ENCODE measurements around the gene SNTG2. TPM values are rescaled to one million over a fixed set of nuclear protein-coding genes. Genes with fewer than 3 reads are reported as not detected.

Gene SNTG2
- total and polyA plus RNA-seq, 10 of the 15 experiments (the other 5 are each of a cell fraction or from before 2014, with no cell fraction given): not detected

- Histone ChIP-seq H4K20me1 (ENCODE audit: control insufficient read depth, insufficient read depth) (no peaks in the 10 kb centered on the region), H3K4me1 (ENCODE audit: control insufficient read depth, insufficient read depth, low read length) (no peaks in the 10 kb centered on the region), H3K4me3 (no peak overlapping the region), H3K9ac (ENCODE audit: control insufficient read depth, insufficient read depth, low read length) (no peak overlapping the region), H3K27ac (ENCODE audit: control insufficient read depth, insufficient read depth) (no peak overlapping the region), H3K4me2 (ENCODE audit: control insufficient read depth, insufficient read depth) (no peak overlapping the region), H2AFZ (ENCODE audit: control insufficient read depth, low read depth, low read length) (no peak overlapping the region), H3K79me2 (ENCODE audit: control insufficient read depth, insufficient read depth, low read length) (no peaks in the 10 kb centered on the region), H3K27me3 (replicated peaks in 1 of 2; ENCODE audit: control insufficient read depth in 2 of 2, insufficient read depth in 2 of 2, low read length in 1 of 2) (no peaks in the 10 kb centered on the region), H3K36me3 (ENCODE audit: control insufficient read depth in 2 of 2, insufficient read depth in 2 of 2, low read length in 1 of 2) (no peaks in the 10 kb centered on the region), H3K9me3 (replicated peaks; ENCODE audit: control insufficient read depth, insufficient read depth, low read length) (no peaks in the 10 kb centered on the region)
- ChIA-PET POLR2A (no interaction called here), RAD21 (ENCODE audit: unreplicated experiment) (no interaction called here), SMC1A (ENCODE audit: uncharacterized antibody, unreplicated experiment) (no interaction called here), CTCF (no interaction called here)
- DNase-seq (ENCODE audit: low read depth, low spot score) (no peak), ATAC-seq (no peak), FAIRE-seq (no peak)
- BruUV-seq (replicated peaks): no TSS peak
- in situ Hi-C loops (cut with MboI) (no loop called here), intact Hi-C loops (cut with micrococcal nuclease; ENCODE audit: unreplicated experiment) (no loop called here)
- no peak for TF ChIP-seq MLLT1 (IDR thresholded peaks at IDR 0.05)
- no peak for TF ChIP-seq SIN3A (IDR thresholded peaks at IDR 0.05; ENCODE audit: low read depth, low read length)
- WGBS (ENCODE audit: insufficient coverage, insufficient replicate concordance, low lambda C conversion rate, missing lambda C conversion rate): 47% methylated on average over 13 of the region's 13 CpGs
These were observed 29.6 kb upstream of the SNTG2 start for GRCh38 chr2:920999-921398.

- no peaks in the 10 kb centered on the region for H3K79me2 ChIP-seq (ENCODE audit: control insufficient read depth, insufficient read depth, low read length)
- SMC1A ChIA-PET (ENCODE audit: uncharacterized antibody, unreplicated experiment): no interaction called here
- no TSS peak for BruUV-seq (replicated peaks)
- H3K4me3 ChIP-seq: no peak overlapping the region
- no peak overlapping the region for H3K4me2 ChIP-seq (ENCODE audit: control insufficient read depth, insufficient read depth)
- H3K9me3 ChIP-seq (replicated peaks; ENCODE audit: control insufficient read depth, insufficient read depth, low read length): no peaks in the 10 kb centered on the region; the same call in 2 of the 3 replicates
- FAIRE-seq (no peak), ATAC-seq (no peak), DNase-seq (ENCODE audit: low read depth, low spot score) (no peak)
- RAD21 ChIA-PET (ENCODE audit: unreplicated experiment): no interaction called here
- CTCF ChIA-PET: no interaction called here
- intact Hi-C loops (cut with micrococcal nuclease; ENCODE audit: unreplicated experiment): no loop called here
- no peak overlapping the region for H2AFZ ChIP-seq (ENCODE audit: control insufficient read depth, low read depth, low read length)
- no peaks in the 10 kb centered on the region for H3K36me3 ChIP-seq (ENCODE audit: control insufficient read depth in 2 of 2, insufficient read depth in 2 of 2, low read length in 1 of 2)
- POLR2A ChIA-PET: no interaction called here
- no peaks in the 10 kb centered on the region for H3K4me1 ChIP-seq (ENCODE audit: control insufficient read depth, insufficient read depth, low read length)
- no peaks in the 10 kb centered on the region for H4K20me1 ChIP-seq (ENCODE audit: control insufficient read depth, insufficient read depth)
- in situ Hi-C loops (cut with MboI): no loop called here
- H3K27ac ChIP-seq (ENCODE audit: control insufficient read depth, insufficient read depth): no peak overlapping the region
- WGBS (ENCODE audit: insufficient coverage, insufficient replicate concordance, low lambda C conversion rate, missing lambda C conversion rate): 34% methylated on average over 10 of the region's 10 CpGs
- no peak for TF ChIP-seq ZBTB11 (CRISPR knock-in tag; IDR thresholded peaks at IDR 0.05)
- no peak for TF ChIP-seq JUNB (IDR thresholded peaks at IDR 0.05)
- TF ChIP-seq STAT1 (conservative IDR thresholded peaks at IDR 0.05): no peak
- no peak for TF ChIP-seq ATF7 (IDR thresholded peaks at IDR 0.05; ENCODE audit: low read depth)
- no peaks in the 10 kb centered on the region for H3K27me3 ChIP-seq (replicated peaks in 1 of 2; ENCODE audit: control insufficient read depth in 2 of 2, insufficient read depth in 2 of 2, low read length in 1 of 2)
- H3K9ac ChIP-seq (ENCODE audit: control insufficient read depth, insufficient read depth, low read length): no peak overlapping the region
These were observed 28.5 kb upstream of the SNTG2 start for GRCh38 chr2:922185-922584.
